ENCODE data around the gene GAMT. TPM values are rescaled to one million over a fixed set of nuclear protein-coding genes. Genes with fewer than 3 reads are reported as not detected.

Gene GAMT
- total and polyA plus RNA-seq, 2 of the 13 experiments (the other 11 are each of a cell fraction or from before 2014, with no cell fraction given): 115 to 124 TPM

GRCh38 chr19:1373534-1374249 lies 27.6 kb downstream of the GAMT start (continued):
- TF ChIP-seq ZBTB49 (CRISPR knock-in tag; IDR thresholded peaks at IDR 0.05; ENCODE audit: borderline replicate concordance) (no peak), ZNF737 (CRISPR knock-in tag; IDR thresholded peaks at IDR 0.05; ENCODE audit: borderline replicate concordance) (no peak), KAT7 (CRISPR knock-in tag; IDR thresholded peaks at IDR 0.05; ENCODE audit: borderline replicate concordance) (peak; percentile 9; the same call in 1 of the 2 replicates), ZSCAN20 (CRISPR knock-in tag; IDR thresholded peaks at IDR 0.05; ENCODE audit: borderline replicate concordance) (0 out of 2 replicates have a peak, but pooled peaks have one; percentile 41), POLR2G (IDR thresholded peaks at IDR 0.05; ENCODE audit: low read depth, low read length) (peak; percentile 57), MAF1 (CRISPR knock-in tag; IDR thresholded peaks at IDR 0.05; ENCODE audit: borderline replicate concordance) (peak; percentile 61; the same call in 1 of the 2 replicates), AFF4 (CRISPR knock-in tag; IDR thresholded peaks at IDR 0.05) (peak; percentile 6; the same call in 1 of the 2 replicates), MIXL1 (CRISPR knock-in tag; IDR thresholded peaks at IDR 0.05) (peak; percentile 42; the same call in 1 of the 2 replicates), DR1 (CRISPR knock-in tag; IDR thresholded peaks at IDR 0.05) (peak; percentile 63; the same call in 1 of the 2 replicates), NFIB (CRISPR knock-in tag; IDR thresholded peaks at IDR 0.05; ENCODE audit: borderline replicate concordance) (no peak), ZFP37 (CRISPR knock-in tag; IDR thresholded peaks at IDR 0.05; ENCODE audit: borderline replicate concordance) (peak; percentile 87), GLI4 (CRISPR knock-in tag; IDR thresholded peaks at IDR 0.05; ENCODE audit: borderline replicate concordance) (peak; percentile 74; the same call in 1 of the 2 replicates), SALL1 (CRISPR knock-in tag; IDR thresholded peaks at IDR 0.05) (peak; percentile 94), ARID4A (CRISPR knock-in tag; IDR thresholded peaks at IDR 0.05; ENCODE audit: borderline replicate concordance) (peak; percentile 44; the same call in 1 of the 2 replicates), REXO4 (CRISPR knock-in tag; IDR thresholded peaks at IDR 0.05; ENCODE audit: borderline replicate concordance) (no peak)

Data from HepG2 (cell line).